ENCODE data around the gene PAK1.
"Not testable (repeated sequence)": the region's sequence is repeated elsewhere in the genome, so short reads cannot be mapped to it uniquely, and the experiment has no call there.

Gene PAK1

GRCh38 chr11:77401486-77402217, 72.2 kb downstream of the PAK1 start:
- no peak for DNase-seq

- DNase-seq: no peak
Observed at GRCh38 chr11:77400775-77401449, 73.0 kb downstream of the PAK1 start.

GRCh38 chr11:77400271-77400670, 73.6 kb downstream of the PAK1 start:
- no peak for DNase-seq

DNA sequence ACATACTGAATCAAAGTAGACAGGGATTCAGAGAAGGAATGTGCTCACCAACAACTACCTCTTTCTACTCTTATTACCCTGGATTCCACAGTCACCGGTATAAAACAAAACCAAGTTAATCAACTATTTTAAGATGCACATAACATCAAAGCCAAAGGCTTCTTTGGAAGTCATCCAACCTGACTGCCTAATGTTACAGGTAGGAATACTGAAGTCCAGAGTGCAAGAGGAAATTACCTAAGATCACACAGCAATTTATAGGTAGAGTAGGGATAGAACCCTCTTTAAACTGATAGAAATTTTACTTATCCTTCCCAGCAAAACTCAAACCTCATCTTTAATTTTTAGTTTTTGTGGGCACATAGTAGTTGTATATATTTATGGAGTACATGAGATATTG, 76.3 kb downstream of the PAK1 start:
- no peak for DNase-seq

DNA sequence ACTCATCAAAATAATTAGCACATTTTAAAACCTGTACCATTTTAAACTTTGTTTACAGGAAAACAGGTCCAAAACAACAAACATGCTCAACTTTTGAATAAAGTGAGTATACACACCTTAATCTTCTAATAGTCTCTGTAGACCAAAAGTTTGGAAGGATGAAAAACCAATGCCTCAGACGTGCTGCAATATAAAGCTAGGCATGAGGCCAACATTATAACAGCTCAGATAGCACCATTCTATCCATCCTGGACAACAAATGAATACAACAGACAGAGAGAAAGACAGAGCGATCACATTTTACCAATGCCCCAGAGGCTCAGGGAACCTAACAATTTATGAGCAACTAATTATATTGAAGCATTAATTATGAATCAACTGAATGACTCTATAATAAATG, 77.0 kb downstream of the PAK1 start:
- DNase-seq: no peak

DNA sequence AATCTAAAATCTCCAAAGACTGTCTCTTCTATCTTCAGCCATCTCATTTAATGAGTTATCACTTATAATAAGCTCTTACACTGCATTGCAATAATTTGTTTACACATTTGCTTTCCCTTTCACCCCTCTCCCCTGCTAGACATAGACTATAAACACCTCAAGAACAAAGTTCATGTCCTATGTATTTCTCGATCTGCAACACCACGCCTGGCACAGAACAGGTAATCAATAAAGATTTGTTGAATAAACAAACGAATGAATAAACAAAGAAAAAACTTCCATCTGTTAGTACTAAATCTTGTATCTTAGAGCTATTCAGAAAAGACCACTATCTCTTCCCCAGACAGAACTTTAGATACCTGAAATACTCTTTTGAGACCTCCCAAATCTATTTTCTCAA, 77.6 kb downstream of the PAK1 start:
- no peak for DNase-seq

DNA sequence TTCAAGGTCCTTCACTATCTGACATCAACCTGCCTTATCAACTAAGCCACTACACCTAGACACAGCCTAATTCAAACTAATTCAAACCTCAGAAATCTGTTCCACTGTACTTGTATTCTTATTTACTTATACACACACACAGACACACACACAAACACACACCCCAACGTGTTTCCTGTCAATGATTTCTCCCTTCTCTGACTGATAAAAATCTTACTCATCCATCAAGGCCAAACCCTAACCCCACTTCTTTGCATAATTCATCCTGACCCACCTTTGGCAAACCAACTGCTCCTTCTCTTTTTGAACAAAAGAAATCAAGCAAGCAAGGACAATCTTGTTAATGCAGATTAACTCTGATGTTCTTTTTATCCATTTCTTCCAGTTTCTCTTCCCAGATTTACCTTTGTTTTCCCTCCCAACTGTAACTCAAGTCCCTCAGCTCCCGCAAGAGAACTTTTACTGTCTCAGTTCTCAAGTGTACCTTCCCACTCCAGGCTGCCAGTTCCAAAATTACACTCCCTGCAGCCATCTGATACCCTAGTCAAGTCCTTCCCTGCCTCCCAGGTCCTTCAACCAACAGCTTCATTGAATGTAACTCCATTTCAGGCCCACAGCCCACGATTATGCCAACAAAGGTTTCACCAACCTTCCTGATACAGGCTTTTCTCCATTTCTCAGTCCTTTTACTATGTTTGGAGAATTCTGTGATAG, 78.3 kb downstream of the PAK1 start:
- DNase-seq: no peak

- no peak for DNase-seq
Observed at GRCh38 chr11:77392842-77393241, 81.1 kb downstream of the PAK1 start.

DNA sequence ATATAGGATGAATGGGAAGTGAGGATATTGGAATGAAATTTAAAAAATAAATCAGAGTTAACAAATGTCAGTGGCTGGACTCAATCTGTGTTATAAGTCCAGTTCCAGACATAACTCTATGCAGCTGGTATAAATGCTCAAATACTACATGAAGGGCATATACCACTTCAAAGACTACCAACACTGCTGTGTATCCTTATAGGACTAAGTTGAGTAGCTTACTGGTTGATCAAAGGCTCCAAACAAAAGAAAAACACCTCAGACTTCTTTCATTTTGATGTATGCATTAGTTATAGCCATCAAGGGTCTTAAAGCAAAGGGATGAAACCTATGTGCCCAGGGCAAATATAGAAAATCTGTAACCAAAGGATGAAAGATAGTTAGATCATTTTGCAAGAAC, 86.2 kb downstream of the PAK1 start:
- DNase-seq: no peak

GRCh38 chr11:77386178-77386577, 87.7 kb downstream of the PAK1 start:
- DNase-seq: no peak

GRCh38 chr11:77385255-77385771, 88.6 kb downstream of the PAK1 start:
- DNase-seq: not testable (repeated sequence)

DNA sequence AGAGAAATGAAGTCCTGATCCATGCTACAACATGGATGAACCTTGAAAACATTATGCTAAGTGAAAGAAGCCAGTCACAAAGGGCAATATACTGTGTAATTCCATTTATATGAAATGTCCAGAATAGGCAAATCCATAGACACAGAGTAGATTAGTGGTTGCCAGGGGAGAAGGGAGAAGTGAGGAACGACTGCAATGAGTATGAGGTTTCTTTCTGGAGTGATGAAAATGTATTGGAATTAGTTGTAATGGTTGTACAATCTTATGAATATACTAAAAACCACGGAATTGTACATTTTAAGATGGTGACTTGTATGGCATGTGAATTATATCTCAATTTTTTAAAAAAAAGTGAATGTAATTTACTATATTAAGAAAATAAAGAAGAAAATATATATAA, 89.3 kb downstream of the PAK1 start:
- no peak for DNase-seq

DNA sequence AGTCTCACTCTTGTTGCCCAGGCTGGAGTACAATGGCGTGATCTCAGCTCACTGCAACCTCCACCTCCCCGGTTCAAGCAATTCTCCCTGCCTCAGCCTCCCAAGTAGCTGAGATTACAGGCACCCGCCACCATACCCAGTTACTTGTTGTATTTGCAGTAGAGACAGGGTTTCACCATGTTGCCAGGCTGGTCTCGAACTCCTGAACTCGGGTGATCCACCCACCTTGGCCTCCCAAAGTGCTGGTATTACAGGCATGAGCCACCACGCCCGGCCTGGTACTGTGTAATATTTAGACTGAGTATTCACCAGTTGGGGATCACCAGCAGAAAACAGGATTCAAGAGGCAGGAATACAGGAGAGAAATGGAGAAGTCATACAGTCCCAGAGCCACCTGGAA, 90.5 kb downstream of the PAK1 start:
- DNase-seq: not testable (repeated sequence)

DNA sequence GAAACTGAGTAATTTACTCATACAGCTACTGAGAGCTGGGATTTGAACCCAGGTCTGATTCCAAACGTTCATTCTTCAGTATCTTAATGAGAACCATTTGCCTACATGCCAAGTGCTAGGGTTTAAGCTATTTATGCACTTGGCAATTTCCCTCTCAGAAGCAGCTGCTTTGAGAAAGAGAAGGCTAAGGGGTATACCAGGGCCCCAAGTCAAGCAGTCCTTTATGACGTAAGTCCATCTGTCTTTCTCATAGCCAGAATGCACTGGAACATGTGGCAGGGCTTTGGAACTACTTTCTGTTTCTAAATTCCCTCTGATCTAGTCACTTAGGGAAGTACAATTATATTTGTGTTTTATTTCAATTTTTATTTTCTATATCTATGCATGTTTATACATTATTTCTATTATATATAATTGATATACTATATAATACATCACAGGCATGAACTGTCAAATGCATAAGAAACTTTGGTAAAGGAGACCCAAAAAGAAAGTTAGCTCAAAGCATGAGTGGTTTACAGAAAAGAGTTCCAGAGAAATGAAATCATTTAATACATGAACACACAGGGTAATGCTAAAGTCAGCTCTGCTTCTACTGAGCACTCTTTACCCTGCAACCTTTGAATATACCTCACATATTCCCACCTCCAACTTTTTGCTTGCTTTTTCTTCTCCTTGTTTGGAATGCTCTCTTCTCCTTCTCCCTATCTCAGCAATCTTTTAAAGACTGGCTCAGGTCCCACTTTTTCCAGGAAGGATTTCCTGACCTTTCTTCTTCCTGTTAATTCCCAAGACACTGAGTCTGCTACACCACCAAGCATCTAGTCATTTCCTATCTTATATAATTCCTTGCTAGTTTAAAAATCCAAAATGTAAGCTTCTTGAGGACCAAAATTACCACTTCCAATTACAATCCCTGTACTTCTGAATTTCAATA, 91.9 kb downstream of the PAK1 start:
- no peak for DNase-seq

GRCh38 chr11:77379934-77380333, 94.0 kb downstream of the PAK1 start:
- no peak for DNase-seq

GRCh38 chr11:77379253-77379652, 94.6 kb downstream of the PAK1 start:
- no peak for DNase-seq

DNA sequence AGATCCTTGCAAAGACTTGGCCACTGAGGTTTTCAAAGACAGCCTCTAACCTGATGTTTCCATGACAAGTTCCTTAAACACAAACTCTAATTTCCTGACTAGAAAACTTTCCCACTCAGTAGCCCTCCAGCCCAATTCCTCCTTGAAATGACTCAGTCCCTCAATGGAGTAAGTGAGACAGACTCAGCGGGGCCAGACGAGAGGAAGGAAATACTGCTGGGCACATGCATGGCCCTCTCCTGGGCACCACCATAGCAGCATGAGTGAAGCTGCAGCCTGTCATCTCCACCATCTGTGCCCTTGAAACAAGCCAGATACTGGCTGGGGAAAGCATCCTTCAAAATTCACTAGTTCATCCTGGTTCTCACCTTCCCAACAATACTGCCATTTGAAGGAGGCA, 96.2 kb downstream of the PAK1 start:
- no peak for DNase-seq

GRCh38 chr11:77375107-77375506, 98.8 kb downstream of the PAK1 start:
- DNase-seq: no peak

- no peak for DNase-seq
Observed at GRCh38 chr11:77374611-77375031, 99.3 kb downstream of the PAK1 start.

DNA sequence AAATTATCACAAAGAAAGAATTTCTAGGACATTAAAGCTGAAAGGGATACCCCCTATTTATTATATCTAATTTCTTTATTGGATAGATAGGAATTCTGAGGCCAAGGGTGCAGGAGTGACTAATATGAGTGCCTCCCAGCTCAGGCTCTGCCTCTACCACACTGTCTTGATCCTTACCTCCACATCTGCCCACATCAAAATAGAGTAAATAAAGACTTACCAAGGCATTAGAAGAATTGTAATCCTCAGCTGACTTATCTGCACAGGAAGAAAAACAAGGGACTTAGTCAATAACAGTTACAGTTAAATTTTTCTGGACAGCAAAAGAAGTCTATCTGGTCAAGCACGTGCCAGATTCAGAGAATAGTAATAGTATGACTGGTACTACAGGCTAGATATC, 99.8 kb downstream of the PAK1 start:
- no peak for DNase-seq

DNA sequence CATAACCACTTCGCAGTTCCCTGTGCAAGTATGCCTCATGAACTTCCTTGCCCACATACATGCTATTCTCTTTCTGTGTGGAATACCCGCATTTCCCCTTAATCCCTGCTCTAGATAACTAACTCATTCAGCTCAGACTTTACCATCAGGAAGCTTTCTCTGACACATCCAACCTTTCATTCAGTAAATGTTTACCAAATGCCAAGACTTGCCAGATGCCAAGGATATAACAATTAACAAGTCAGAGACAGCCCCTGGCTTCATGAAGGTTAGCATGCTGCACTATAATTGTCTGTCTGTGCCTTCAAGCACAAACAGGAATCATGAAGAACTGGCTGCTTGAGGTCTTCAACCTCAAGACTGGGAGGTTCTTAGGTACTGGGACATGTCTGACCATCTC, 101.2 kb downstream of the PAK1 start:
- DNase-seq: no peak

- DNase-seq: no peak
Observed at GRCh38 chr11:77371646-77372045, 102.2 kb downstream of the PAK1 start.

- no peak for DNase-seq
Observed at GRCh38 chr11:77370217-77370616, 103.7 kb downstream of the PAK1 start.

All from NCI-H774 (cell line).